Measurements from ENCODE around the gene AADACL4.

GRCh38 chr1:12622506-12622905, 21.4 kb upstream of the AADACL4 start:
- TF ChIP-seq POLR2A (IDR thresholded peaks at IDR 0.05; ENCODE audit: extremely low read depth, insufficient read length) (no peak), CTCF (IDR thresholded peaks at IDR 0.05; ENCODE audit: low read depth, low read length) (no peak)
